Fibroblast of the aortic adventitia (primary cell): ENCODE data around the gene OR2T1. TPM values are rescaled to one million over a fixed set of nuclear protein-coding genes. Genes with fewer than 3 reads are reported as not detected.
A peak's percentile ranks its signal among the peaks of the same experiment; 100 is the strongest.

Experiments
- DNase-seq: peaks from one replicate; pipeline ENCODE4 v3.0.0-alpha.2; 2010; ENCODE audit warnings: low read depth
- H3K4me3 ChIP-seq: 2 replicates; pipeline ENCODE4 v1.5.1; 2011; ENCODE audit warnings: low read depth, mild to moderate bottlenecking, control low read depth, low read length, moderate library complexity
- CTCF ChIP-seq: IDR thresholded peaks from 2 replicates; pipeline ENCODE4 v1.5.1; 2011; ENCODE audit warnings: mild to moderate bottlenecking, low read length, control low read depth, inconsistent platforms; ENCODE audit not compliant: insufficient read depth
- total RNA-seq: library from RNA; depleted of rRNA; stranded (reverse); fragments of >200 nt; gene quantifications from 2 replicates; pipeline ENCODE4 v1.2.3, GENCODE V29; 2012; ENCODE audit warnings: low replicate concordance

OR2T1 gene
- total RNA-seq, 1 donor = not detected

- no peak for DNase-seq
- no peak for TF ChIP-seq CTCF
- H3K4me3 ChIP-seq = no peak overlapping the region
Observed at GRCh38 chr1:248376916-248377315, 25.9 kb upstream of the OR2T1 start.

- TF ChIP-seq CTCF = no peak
- no peak for DNase-seq
- H3K4me3 ChIP-seq = no peak overlapping the region
Observed at GRCh38 chr1:248380854-248381253, 22.0 kb upstream of the OR2T1 start.

- H3K4me3 ChIP-seq = no peak overlapping the region
- TF ChIP-seq CTCF = no peak
- DNase-seq = no peak
Observed at GRCh38 chr1:248388426-248388825, 14.4 kb upstream of the OR2T1 start.

GRCh38 chr1:248393050-248393449 is 9.8 kb upstream of the OR2T1 start:
- DNase-seq = no peak
- TF ChIP-seq CTCF = no peak
- no peak overlapping the region for H3K4me3 ChIP-seq

GRCh38 chr1:248404024-248404423 is 1.2 kb downstream of the OR2T1 start:
- DNase-seq = peak; percentile 3
- TF ChIP-seq CTCF = no peak
- H3K4me3 ChIP-seq = no peak overlapping the region

- no peak for TF ChIP-seq CTCF
- H3K4me3 ChIP-seq = no peak overlapping the region
Observed at GRCh38 chr1:248406721-248407692, 4.2 kb downstream of the OR2T1 start.

More at GRCh38 chr1:248406721-248407692, 4.2 kb downstream of the OR2T1 start:
- no peak for DNase-seq
